ENCODE measurements around the gene SHROOM2.

GRCh38 chrX:9737363-9737762 is 48.9 kb upstream of the SHROOM2 start:
- TF ChIP-seq POLR2A (IDR thresholded peaks at IDR 0.05; ENCODE audit: low read depth, low read length), result no peak
- TF ChIP-seq POLR2AphosphoS5 (IDR thresholded peaks at IDR 0.05; ENCODE audit: low read depth, low read length), result no peak
